ENCODE data around the gene NLRP3. TPM values are rescaled to one million over a fixed set of nuclear protein-coding genes. Genes with fewer than 3 reads are reported as not detected.
A peak's percentile ranks its signal among the peaks of the same experiment; 100 is the strongest.
"Not testable (repeated sequence)": the region's sequence is repeated elsewhere in the genome, so short reads cannot be mapped to it uniquely, and the experiment has no call there.

NLRP3 gene
- total and polyA plus RNA-seq, 2 experiments from 2014 or later: 0.42 TPM; not detected in 1

GRCh38 chr1:247375747-247376146 lies 40.2 kb upstream of the NLRP3 start (continued):
- no peak for TF ChIP-seq ETS1 (IDR thresholded peaks at IDR 0.05)
- TF ChIP-seq STAT1 (IDR thresholded peaks at IDR 0.05; ENCODE audit: unreplicated experiment): no peak

- H3K4me1 Mint-ChIP-seq: peaks cover 51% of the 10 kb centered on the region
Measured at GRCh38 chr1:247376659-247377058, 39.3 kb upstream of the NLRP3 start.

GRCh38 chr1:247377656-247378055 lies 38.3 kb upstream of the NLRP3 start:
- not testable (repeated sequence) for H3K36me3 ChIP-seq (ENCODE audit: insufficient read depth); H2AFZ ChIP-seq; H3K79me2 ChIP-seq (replicated peaks; ENCODE audit: insufficient read depth); H4K20me1 ChIP-seq (replicated peaks; ENCODE audit: insufficient read depth); ATAC-seq; DNase-seq (ENCODE audit: low spot score); H3K27me3 ChIP-seq (ENCODE audit: insufficient read depth); H3K9me2 ChIP-seq (ENCODE audit: insufficient read depth)
- Histone ChIP-seq H3K4me2 (peak overlapping the region; percentile 60), H3K27ac (ENCODE audit: low read depth) (peak overlapping the region; percentile 93), H3F3A (replicated peaks; ENCODE audit: low read depth) (peaks cover 23% of the 10 kb centered on the region), H3K4me1 (ENCODE audit: insufficient read depth) (peaks cover 38% of the 10 kb centered on the region), H3K4me3 (peak overlapping the region; percentile 43)
- H3K4me1 Mint-ChIP-seq: peaks cover 47% of the 10 kb centered on the region
- peaks cover 17% of the 10 kb centered on the region for H3K27me3 Mint-ChIP-seq (ENCODE audit: insufficient read depth, low read depth, poor library complexity)
- peak overlapping the region; percentile 98 for H3K27ac Mint-ChIP-seq
- peaks cover 30% of the 10 kb centered on the region for H3K9me3 Mint-ChIP-seq
- peak overlapping the region; percentile 74 for H3K4me3 Mint-ChIP-seq
- H3K36me3 Mint-ChIP-seq (ENCODE audit: low read depth): peaks cover 25% of the 10 kb centered on the region

More at GRCh38 chr1:247376659-247377058, 39.3 kb upstream of the NLRP3 start:
- H3K27me3 Mint-ChIP-seq (ENCODE audit: insufficient read depth, low read depth, poor library complexity): peaks cover 18% of the 10 kb centered on the region
- no peaks in the 10 kb centered on the region for H3K79me2 ChIP-seq (replicated peaks; ENCODE audit: insufficient read depth)
- H3K9me2 ChIP-seq (ENCODE audit: insufficient read depth): 0 out of 2 replicates have a peak, but pooled peaks cover 3% of the 10 kb centered on the region
- peaks cover 29% of the 10 kb centered on the region for H3K9me3 Mint-ChIP-seq
- DNase-seq (ENCODE audit: low spot score) (peak; percentile 98), ATAC-seq (peak; percentile 72)
- H3K4me1 ChIP-seq (ENCODE audit: insufficient read depth): peaks cover 38% of the 10 kb centered on the region
- peak overlapping the region; percentile 43 for H3K4me3 ChIP-seq
- peaks cover 23% of the 10 kb centered on the region for H3F3A ChIP-seq (replicated peaks; ENCODE audit: low read depth)
- no peak overlapping the region for H2AFZ ChIP-seq
- H3K36me3 Mint-ChIP-seq (ENCODE audit: low read depth): peaks cover 25% of the 10 kb centered on the region
- no peaks in the 10 kb centered on the region for H3K36me3 ChIP-seq (ENCODE audit: insufficient read depth)
- H4K20me1 ChIP-seq (replicated peaks; ENCODE audit: insufficient read depth): no peaks in the 10 kb centered on the region
- peak overlapping the region; percentile 93 for H3K27ac ChIP-seq (ENCODE audit: low read depth)
- peak overlapping the region; percentile 61 for H3K4me2 ChIP-seq
- H3K4me3 Mint-ChIP-seq: peak overlapping the region; percentile 74
- TF ChIP-seq JUNB (IDR thresholded peaks at IDR 0.05; ENCODE audit: unreplicated experiment) (no peak), POLR2AphosphoS5 (IDR thresholded peaks at IDR 0.05; ENCODE audit: low read depth) (peak; percentile 37), NANOG (IDR thresholded peaks at IDR 0.05; ENCODE audit: borderline replicate concordance) (peak; percentile 65; the same call in 1 of the 2 replicates)
- H3K27me3 ChIP-seq (ENCODE audit: insufficient read depth): no peaks in the 10 kb centered on the region
- H3K27ac Mint-ChIP-seq: peak overlapping the region; percentile 98

- H3K27ac Mint-ChIP-seq: peak overlapping the region; percentile 98
- ATAC-seq: no peak
- peak overlapping the region; percentile 74; the same call in 1 of the 3 replicates for H3K4me3 Mint-ChIP-seq
- no peak for TF ChIP-seq POLR2AphosphoS5 (IDR thresholded peaks at IDR 0.05; ENCODE audit: low read depth)
- no peak for TF ChIP-seq ETS1 (IDR thresholded peaks at IDR 0.05)
- no peak for TF ChIP-seq EZH2phosphoT487 (IDR thresholded peaks at IDR 0.05; ENCODE audit: unreplicated experiment)
- TF ChIP-seq CREB1 (CRISPR knock-in tag; IDR thresholded peaks at IDR 0.05; ENCODE audit: low read depth): no peak
- no peak for TF ChIP-seq ZNF331 (CRISPR knock-in tag; IDR thresholded peaks at IDR 0.05; ENCODE audit: low read depth)
- no peak for TF ChIP-seq ZNF114 (CRISPR knock-in tag; IDR thresholded peaks at IDR 0.05)
- TF ChIP-seq JUNB (IDR thresholded peaks at IDR 0.05; ENCODE audit: unreplicated experiment): no peak
Measured at GRCh38 chr1:247378334-247379073, 37.5 kb upstream of the NLRP3 start.

More at GRCh38 chr1:247378334-247379073, 37.5 kb upstream of the NLRP3 start:
- no peaks in the 10 kb centered on the region for H3K27me3 ChIP-seq (ENCODE audit: insufficient read depth)
- peaks cover 23% of the 10 kb centered on the region for H3F3A ChIP-seq (replicated peaks; ENCODE audit: low read depth)
- H3K36me3 Mint-ChIP-seq (ENCODE audit: low read depth): peaks cover 30% of the 10 kb centered on the region
- peak overlapping the region; percentile 93 for H3K27ac ChIP-seq (ENCODE audit: low read depth)
- H3K9me2 ChIP-seq (ENCODE audit: insufficient read depth): 0 out of 2 replicates have a peak, but pooled peaks cover 3% of the 10 kb centered on the region
- no peaks in the 10 kb centered on the region for H3K36me3 ChIP-seq (ENCODE audit: insufficient read depth)
- no peaks in the 10 kb centered on the region for H4K20me1 ChIP-seq (replicated peaks; ENCODE audit: insufficient read depth)
- H2AFZ ChIP-seq: no peak overlapping the region
- peaks cover 14% of the 10 kb centered on the region for H3K27me3 Mint-ChIP-seq (ENCODE audit: insufficient read depth, low read depth, poor library complexity)
- H3K4me3 ChIP-seq: no peak overlapping the region
- H3K9me3 Mint-ChIP-seq: peaks cover 35% of the 10 kb centered on the region
- no peaks in the 10 kb centered on the region for H3K79me2 ChIP-seq (replicated peaks; ENCODE audit: insufficient read depth)
- DNase-seq (ENCODE audit: low spot score): no peak
- H3K4me2 ChIP-seq: peak overlapping the region; percentile 60
- H3K4me1 ChIP-seq (ENCODE audit: insufficient read depth): peaks cover 38% of the 10 kb centered on the region
- peaks cover 45% of the 10 kb centered on the region for H3K4me1 Mint-ChIP-seq
